Liver (tissue), 9 donors: ENCODE measurements around the gene OR51I1. TPM values are rescaled to one million over a fixed set of nuclear protein-coding genes. Genes with fewer than 3 reads are reported as not detected.

Experiments used
- DNase-seq: peaks from one replicate; pipeline ENCODE4 v3.0.0-alpha.2; 2017; ENCODE audit warnings: low spot score
- H3K27ac ChIP-seq, 2 donors: one replicate each; pipeline ENCODE4 v1.7.0; 2013; ENCODE audit warnings: inconsistent platforms in 2 of 2, low read length in 2 of 2, control low read depth in 1 of 2, low read depth in 1 of 2, mild to moderate bottlenecking in 1 of 2
- H3K27me3 ChIP-seq, 4 donors: one replicate each; pipeline versions ENCODE4 v1.6.1 to v1.7.0; 2013; ENCODE audit warnings: low read length in 3 of 4, inconsistent platforms in 1 of 4, mild to moderate bottlenecking in 1 of 4, moderate library complexity in 1 of 4; ENCODE audit not compliant: control insufficient read depth in 4 of 4, insufficient read depth in 4 of 4
- H3K36me3 ChIP-seq, 4 donors: one replicate each; pipeline versions ENCODE4 v1.6.1 to v1.7.0; 2013; ENCODE audit warnings: low read length in 3 of 4, mild to moderate bottlenecking in 3 of 4, low read depth in 1 of 4, moderate library complexity in 1 of 4; ENCODE audit not compliant: control insufficient read depth in 4 of 4, insufficient read depth in 3 of 4
- H3K4me1 ChIP-seq, 4 donors: one replicate each; pipeline versions ENCODE4 v1.6.1 to v1.7.0; 2013; ENCODE audit warnings: low read length in 3 of 4, mild to moderate bottlenecking in 3 of 4, moderate library complexity in 1 of 4; ENCODE audit not compliant: control insufficient read depth in 4 of 4, insufficient read depth in 4 of 4
- H3K4me3 ChIP-seq, 3 donors: one replicate each; pipeline versions ENCODE4 v1.6.1 to v1.7.0; 2013; ENCODE audit warnings: low read length in 3 of 3, control low read depth in 1 of 3, low read depth in 1 of 3, mild to moderate bottlenecking in 1 of 3
- H3K9ac ChIP-seq, 2 donors: one replicate each; pipeline ENCODE4 v1.7.0; 2013; ENCODE audit warnings: low read length in 2 of 2, mild to moderate bottlenecking in 2 of 2, moderate library complexity in 2 of 2, control low read depth in 1 of 2, low read depth in 1 of 2
- H3K9me3 ChIP-seq, 4 donors: one replicate each; pipeline versions ENCODE4 v1.6.1 to v1.7.0; 2013; ENCODE audit warnings: low read length in 3 of 4; ENCODE audit not compliant: control insufficient read depth in 4 of 4
- EGR1 ChIP-seq, 2 donors: IDR thresholded peaks; 2 replicates each; pipeline ENCODE4 v1.6.1; 2016 to 2018; ENCODE audit warnings: antibody characterized with exemption in 2 of 2, low read depth in 2 of 2
- FOXA2 ChIP-seq: IDR thresholded peaks from 2 replicates; pipeline ENCODE4 v1.6.1; 2016; ENCODE audit warnings: antibody characterized with exemption
- GABPA ChIP-seq, 2 donors: IDR thresholded peaks in 1 of 2; conservative IDR thresholded peaks in 1 of 2; 2 replicates each; pipeline ENCODE4 v1.6.1; 2016; ENCODE audit warnings: antibody characterized with exemption in 2 of 2, mild to moderate bottlenecking in 1 of 2, moderate library complexity in 1 of 2
- HNF4A ChIP-seq, 2 donors: conservative IDR thresholded peaks; 2 replicates each; pipeline ENCODE4 v1.6.1; 2016; ENCODE audit warnings: antibody characterized with exemption in 2 of 2, mild to moderate bottlenecking in 2 of 2
- HNF4G ChIP-seq: IDR thresholded peaks from 2 replicates; pipeline ENCODE4 v1.6.1; 2016; ENCODE audit warnings: antibody characterized with exemption
- JUND ChIP-seq, 2 donors: IDR thresholded peaks; 2 replicates each; pipeline ENCODE4 v1.6.1; 2016; ENCODE audit warnings: antibody characterized with exemption in 2 of 2
- NR2F2 ChIP-seq: IDR thresholded peaks from 2 replicates; pipeline ENCODE4 v1.6.1; 2016; ENCODE audit warnings: antibody characterized with exemption
- RAD21 ChIP-seq, 2 donors: IDR thresholded peaks; 2 replicates each; pipeline ENCODE4 v1.6.1; 2016; ENCODE audit warnings: antibody characterized with exemption in 2 of 2, mild to moderate bottlenecking in 2 of 2
- SP1 ChIP-seq: IDR thresholded peaks from 2 replicates; pipeline ENCODE4 v1.6.1; 2018; ENCODE audit warnings: antibody characterized with exemption, mild to moderate bottlenecking
- TAF1 ChIP-seq: conservative IDR thresholded peaks from 2 replicates; pipeline ENCODE4 v1.6.1; 2016; ENCODE audit warnings: antibody characterized with exemption, mild to moderate bottlenecking
- YY1 ChIP-seq: IDR thresholded peaks from 2 replicates; pipeline ENCODE4 v1.6.1; 2016; ENCODE audit warnings: antibody characterized with exemption, mild to moderate bottlenecking
- WGBS: extraction: QIAGEN DNeasy Blood & Tissue Kit; methylation state at CpG from one replicate; pipeline ENCODE4 v1.1.7; 2013; 5-methylcytosine and 5-hydroxymethylcytosine counted together
- polyA plus RNA-seq, 2 donors: library from polyadenylated mRNA; stranded (reverse) in 1 of 2; unstranded in 1 of 2; fragments of 200-250 nt in 1 of 2; fragments of >200 nt in 1 of 2; fragmentation: Nextera tagmentation in 1 of 2; extraction: Ambion mirVana in 1 of 2; gene quantifications; one replicate each; pipeline versions ENCODE4 v1.2.1 to v1.2.3, GENCODE V29; 2013 to 2015
- total RNA-seq, 2 donors: library from RNA; depleted of rRNA; stranded (reverse); fragments of >200 nt; gene quantifications; one replicate each; pipeline ENCODE4 v1.2.3, GENCODE V29; 2014
- TF ChIP-seq, protein P1 (sequence below): IDR thresholded peaks from 2 replicates; pipeline ENCODE4 v1.6.1; 2016; ENCODE audit warnings: antibody characterized with exemption
- TF ChIP-seq, protein P2 (sequence below): fragments of 150-350 bp; IDR thresholded peaks from 2 replicates; pipeline ENCODE4 v1.5.1; 2017; ENCODE audit warnings: improper control_type of control experiment, low read depth, low read length; ENCODE audit not compliant: missing input control
- TF ChIP-seq, protein P3 (sequence below): IDR thresholded peaks from 2 replicates; pipeline ENCODE4 v1.6.1; 2016; ENCODE audit warnings: antibody characterized with exemption
- donor health status: healthy.
- donor health status: healthy.
- donor health status: healthy.
- donor health status: healthy.
- donor health status: healthy.

The OR51I1 gene
- total and polyA plus RNA-seq, 4 donors: 0.23 to 0.33 TPM; not detected in 2

DNA sequence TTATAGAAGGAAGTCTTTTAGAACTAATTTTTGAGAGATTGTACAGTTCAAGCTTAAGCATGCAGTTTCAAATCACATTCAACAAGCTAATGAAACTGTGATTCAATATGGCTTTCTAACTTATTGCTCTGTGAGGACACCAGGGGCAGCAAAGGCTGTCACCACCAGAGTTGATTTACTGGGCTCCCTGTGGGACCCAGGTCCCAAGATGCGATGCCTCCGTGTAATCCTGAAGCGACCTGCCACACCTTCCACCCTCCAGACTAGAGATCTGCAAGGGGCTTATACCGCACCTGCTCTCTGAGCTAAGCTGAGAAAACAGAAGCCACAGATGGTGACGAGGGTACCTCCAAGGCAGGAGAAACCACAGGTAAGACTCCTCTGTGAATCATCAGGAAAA is 20.3 kb downstream of the OR51I1 start:
- Histone ChIP-seq H3K4me3 (no peak overlapping the region), H3K4me1 (no peaks in the 10 kb centered on the region), H3K9ac (no peak overlapping the region), H3K27me3 (peaks cover 0 to 2% (median 0%) of the 10 kb centered on the region in 4 donors), H3K27ac (no peak overlapping the region), H3K9me3 (no peaks in the 10 kb centered on the region), H3K36me3 (no peaks in the 10 kb centered on the region)
- no peak for TF ChIP-seq YY1
- TF ChIP-seq GABPA (IDR thresholded peaks at IDR 0.05 in 1 of 2, conservative IDR thresholded peaks at IDR 0.05 in 1 of 2): no peak
- TF ChIP-seq HNF4A (conservative IDR thresholded peaks at IDR 0.05): no peak
- TF ChIP-seq EGR1 (IDR thresholded peaks at IDR 0.05; ENCODE audit: low read depth in 2 of 2): no peak
- TF ChIP-seq FOXA2: no peak
- no peak for TF ChIP-seq TAF1
- TF ChIP-seq JUND (IDR thresholded peaks at IDR 0.05): no peak
- TF ChIP-seq NR2F2: no peak
- WGBS: 62% methylated on average over 5 of the region's 5 CpGs
- no peak for DNase-seq

DNA sequence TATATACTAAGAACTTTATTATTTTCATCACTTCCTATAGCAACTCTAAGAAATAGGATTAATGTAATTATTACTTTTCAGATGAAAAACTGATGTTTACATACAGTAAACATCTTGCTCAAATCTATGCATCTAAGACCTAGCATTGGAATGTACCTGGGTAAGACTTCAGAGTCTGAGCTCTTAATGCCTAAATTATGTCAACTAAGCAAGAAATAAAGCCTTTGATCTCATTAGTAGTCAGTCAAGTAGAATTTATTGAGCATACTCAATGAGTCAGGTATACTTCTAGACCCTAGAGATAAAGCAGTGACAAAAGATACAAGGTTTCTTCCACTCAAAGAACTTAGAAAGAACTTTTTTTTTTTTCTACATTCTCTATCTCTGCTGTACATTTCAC is 36.1 kb downstream of the OR51I1 start:
- Histone ChIP-seq H3K4me1 (no peaks in the 10 kb centered on the region), H3K27me3 (no peaks in the 10 kb centered on the region), H3K4me3 (no peak overlapping the region), H3K36me3 (no peaks in the 10 kb centered on the region), H3K9me3 (no peaks in the 10 kb centered on the region), H3K27ac (no peak overlapping the region), H3K9ac (no peak overlapping the region)
- no peak for DNase-seq
- TF ChIP-seq NR2F2 (no peak), TAF1 (no peak), SP1 (no peak), HNF4A (conservative IDR thresholded peaks at IDR 0.05) (no peak)
- TF ChIP-seq, protein P1, sequence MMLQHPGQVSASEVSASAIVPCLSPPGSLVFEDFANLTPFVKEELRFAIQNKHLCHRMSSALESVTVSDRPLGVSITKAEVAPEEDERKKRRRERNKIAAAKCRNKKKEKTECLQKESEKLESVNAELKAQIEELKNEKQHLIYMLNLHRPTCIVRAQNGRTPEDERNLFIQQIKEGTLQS: no peak

DNA sequence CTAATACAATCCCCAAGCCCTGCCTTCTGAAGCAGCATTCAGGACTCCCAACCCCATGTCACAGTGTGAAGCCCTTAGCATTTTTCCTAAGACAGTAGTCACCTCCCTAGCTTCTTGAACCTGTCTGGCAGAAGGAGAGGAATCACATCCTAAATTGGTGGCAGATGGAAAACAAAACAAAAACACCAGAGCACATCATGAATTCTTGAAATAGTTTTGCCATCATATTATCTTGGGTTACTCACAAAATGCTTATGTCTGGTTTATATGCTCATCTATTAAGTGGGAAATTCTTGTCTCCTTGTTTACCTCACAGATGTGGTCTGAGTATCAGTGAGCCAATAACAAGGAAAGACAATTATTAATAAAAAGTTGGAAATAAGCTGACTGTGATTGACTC is 42.4 kb downstream of the OR51I1 start:
- TF ChIP-seq YY1: no peak
- TF ChIP-seq, protein P2, sequence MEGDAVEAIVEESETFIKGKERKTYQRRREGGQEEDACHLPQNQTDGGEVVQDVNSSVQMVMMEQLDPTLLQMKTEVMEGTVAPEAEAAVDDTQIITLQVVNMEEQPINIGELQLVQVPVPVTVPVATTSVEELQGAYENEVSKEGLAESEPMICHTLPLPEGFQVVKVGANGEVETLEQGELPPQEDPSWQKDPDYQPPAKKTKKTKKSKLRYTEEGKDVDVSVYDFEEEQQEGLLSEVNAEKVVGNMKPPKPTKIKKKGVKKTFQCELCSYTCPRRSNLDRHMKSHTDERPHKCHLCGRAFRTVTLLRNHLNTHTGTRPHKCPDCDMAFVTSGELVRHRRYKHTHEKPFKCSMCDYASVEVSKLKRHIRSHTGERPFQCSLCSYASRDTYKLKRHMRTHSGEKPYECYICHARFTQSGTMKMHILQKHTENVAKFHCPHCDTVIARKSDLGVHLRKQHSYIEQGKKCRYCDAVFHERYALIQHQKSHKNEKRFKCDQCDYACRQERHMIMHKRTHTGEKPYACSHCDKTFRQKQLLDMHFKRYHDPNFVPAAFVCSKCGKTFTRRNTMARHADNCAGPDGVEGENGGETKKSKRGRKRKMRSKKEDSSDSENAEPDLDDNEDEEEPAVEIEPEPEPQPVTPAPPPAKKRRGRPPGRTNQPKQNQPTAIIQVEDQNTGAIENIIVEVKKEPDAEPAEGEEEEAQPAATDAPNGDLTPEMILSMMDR: no peak
- TF ChIP-seq HNF4G: no peak
- Histone ChIP-seq H3K4me3 (no peak overlapping the region), H3K27ac (no peak overlapping the region), H3K9me3 (no peaks in the 10 kb centered on the region), H3K27me3 (peaks cover 0 to 2% (median 0%) of the 10 kb centered on the region in 4 donors), H3K9ac (no peak overlapping the region), H3K36me3 (no peaks in the 10 kb centered on the region), H3K4me1 (no peaks in the 10 kb centered on the region)
- DNase-seq: no peak

DNA sequence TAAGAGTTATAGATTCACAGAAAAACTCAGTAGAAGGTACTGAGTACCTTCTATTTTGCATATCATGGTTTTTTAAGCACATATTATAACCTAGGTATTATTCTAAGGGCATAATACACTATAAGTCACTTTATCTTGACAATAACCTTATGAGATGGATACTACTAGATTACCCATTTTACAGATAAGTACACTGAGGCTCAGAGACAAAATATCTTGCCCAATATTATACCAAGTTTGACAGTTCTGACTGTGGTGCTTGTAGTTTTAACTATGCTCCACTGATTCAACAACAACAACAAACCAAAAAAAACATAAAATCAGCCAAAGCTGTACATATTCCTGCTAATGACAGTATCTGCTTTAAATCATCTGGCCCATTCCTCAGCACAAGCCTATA is 47.2 kb downstream of the OR51I1 start:
- TF ChIP-seq RAD21 (IDR thresholded peaks at IDR 0.05) (no peak), JUND (IDR thresholded peaks at IDR 0.05) (no peak), HNF4A (conservative IDR thresholded peaks at IDR 0.05) (no peak), NR2F2 (no peak), YY1 (no peak)
- TF ChIP-seq, protein P3, sequence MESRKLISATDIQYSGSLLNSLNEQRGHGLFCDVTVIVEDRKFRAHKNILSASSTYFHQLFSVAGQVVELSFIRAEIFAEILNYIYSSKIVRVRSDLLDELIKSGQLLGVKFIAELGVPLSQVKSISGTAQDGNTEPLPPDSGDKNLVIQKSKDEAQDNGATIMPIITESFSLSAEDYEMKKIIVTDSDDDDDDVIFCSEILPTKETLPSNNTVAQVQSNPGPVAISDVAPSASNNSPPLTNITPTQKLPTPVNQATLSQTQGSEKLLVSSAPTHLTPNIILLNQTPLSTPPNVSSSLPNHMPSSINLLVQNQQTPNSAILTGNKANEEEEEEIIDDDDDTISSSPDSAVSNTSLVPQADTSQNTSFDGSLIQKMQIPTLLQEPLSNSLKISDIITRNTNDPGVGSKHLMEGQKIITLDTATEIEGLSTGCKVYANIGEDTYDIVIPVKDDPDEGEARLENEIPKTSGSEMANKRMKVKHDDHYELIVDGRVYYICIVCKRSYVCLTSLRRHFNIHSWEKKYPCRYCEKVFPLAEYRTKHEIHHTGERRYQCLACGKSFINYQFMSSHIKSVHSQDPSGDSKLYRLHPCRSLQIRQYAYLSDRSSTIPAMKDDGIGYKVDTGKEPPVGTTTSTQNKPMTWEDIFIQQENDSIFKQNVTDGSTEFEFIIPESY: no peak
- TF ChIP-seq, protein P2: no peak
- no peaks in the 10 kb centered on the region for H3K9me3 ChIP-seq
- H3K4me1 ChIP-seq: no peaks in the 10 kb centered on the region
- no peak overlapping the region for H3K4me3 ChIP-seq
- no peak for DNase-seq
- no peak overlapping the region for H3K27ac ChIP-seq
- no peaks in the 10 kb centered on the region for H3K36me3 ChIP-seq
- H3K27me3 ChIP-seq: peaks cover 0 to 2% (median 0%) of the 10 kb centered on the region in 4 donors
- no peak overlapping the region for H3K9ac ChIP-seq
